Stimulated activated CD8-positive, alpha-beta memory T cell treated with anti-CD3 and anti-CD28 coated beads, Interleukin-2, amount 100 ng/mL, for 48 hours (primary cell): Measurements from ENCODE around the gene CCZ1B.
"Not testable (repeated sequence)": the region's sequence is repeated elsewhere in the genome, so short reads cannot be mapped to it uniquely, and the experiment has no call there.

ENCODE experiments used
- DNase-seq, 2 donors: peaks; one replicate each; pipeline ENCODE4 v3.0.0-alpha.2; 2020; ENCODE audit warnings: low read depth in 2 of 2

Gene CCZ1B

GRCh38 chr7:6831018-6831725, 5.1 kb upstream of the CCZ1B start:
- no peak for DNase-seq

GRCh38 chr7:6830026-6830425, 4.0 kb upstream of the CCZ1B start:
- DNase-seq, result not testable (repeated sequence)

GRCh38 chr7:6829616-6830015, 3.5 kb upstream of the CCZ1B start:
- DNase-seq, result not testable (repeated sequence)

GRCh38 chr7:6827180-6827579, 1.1 kb upstream of the CCZ1B start:
- not testable (repeated sequence) for DNase-seq

GRCh38 chr7:6825236-6826125, 594 bp downstream of the CCZ1B start:
- not testable (repeated sequence) for DNase-seq

GRCh38 chr7:6821622-6822021, 4.5 kb downstream of the CCZ1B start:
- not testable (repeated sequence) for DNase-seq

GRCh38 chr7:6815470-6815869, 10.6 kb downstream of the CCZ1B start:
- not testable (repeated sequence) for DNase-seq

GRCh38 chr7:6813011-6813410, 13.1 kb downstream of the CCZ1B start:
- not testable (repeated sequence) for DNase-seq

GRCh38 chr7:6807959-6808358, 18.1 kb downstream of the CCZ1B start:
- DNase-seq, result not testable (repeated sequence)

GRCh38 chr7:6807393-6807918, 18.6 kb downstream of the CCZ1B start:
- not testable (repeated sequence) for DNase-seq

GRCh38 chr7:6800331-6800730, 25.7 kb downstream of the CCZ1B start:
- not testable (repeated sequence) for DNase-seq

- DNase-seq, result not testable (repeated sequence)
Measured at GRCh38 chr7:6799887-6800286, 26.2 kb downstream of the CCZ1B start.

- DNase-seq, result not testable (repeated sequence)
Measured at GRCh38 chr7:6798047-6798446, 28.0 kb downstream of the CCZ1B start.

GRCh38 chr7:6797218-6797617, 28.9 kb downstream of the CCZ1B start:
- not testable (repeated sequence) for DNase-seq

- DNase-seq, result not testable (repeated sequence)
Measured at GRCh38 chr7:6794276-6794675, 31.8 kb downstream of the CCZ1B start.

- DNase-seq, result not testable (repeated sequence)
Measured at GRCh38 chr7:6792113-6792872, 33.8 kb downstream of the CCZ1B start.

- DNase-seq, result not testable (repeated sequence)
Measured at GRCh38 chr7:6789353-6789752, 36.7 kb downstream of the CCZ1B start.

- DNase-seq, result not testable (repeated sequence)
Measured at GRCh38 chr7:6781581-6781980, 44.5 kb downstream of the CCZ1B start.

- DNase-seq, result not testable (repeated sequence)
Measured at GRCh38 chr7:6761186-6761585, 64.9 kb downstream of the CCZ1B start.

- DNase-seq, result not testable (repeated sequence)
Measured at GRCh38 chr7:6753964-6754363, 72.1 kb downstream of the CCZ1B start, which contains the start of gene RSPH10B2. TSS of gene RSPH10B2 (plus strand) at chr7:6754103. CDS start at chr7:6757678, 3,575 bp downstream.

GRCh38 chr7:6750173-6750572, 75.9 kb downstream of the CCZ1B start:
- not testable (repeated sequence) for DNase-seq
